ENCODE data around the gene ITGA11.

The ITGA11 gene

DNA sequence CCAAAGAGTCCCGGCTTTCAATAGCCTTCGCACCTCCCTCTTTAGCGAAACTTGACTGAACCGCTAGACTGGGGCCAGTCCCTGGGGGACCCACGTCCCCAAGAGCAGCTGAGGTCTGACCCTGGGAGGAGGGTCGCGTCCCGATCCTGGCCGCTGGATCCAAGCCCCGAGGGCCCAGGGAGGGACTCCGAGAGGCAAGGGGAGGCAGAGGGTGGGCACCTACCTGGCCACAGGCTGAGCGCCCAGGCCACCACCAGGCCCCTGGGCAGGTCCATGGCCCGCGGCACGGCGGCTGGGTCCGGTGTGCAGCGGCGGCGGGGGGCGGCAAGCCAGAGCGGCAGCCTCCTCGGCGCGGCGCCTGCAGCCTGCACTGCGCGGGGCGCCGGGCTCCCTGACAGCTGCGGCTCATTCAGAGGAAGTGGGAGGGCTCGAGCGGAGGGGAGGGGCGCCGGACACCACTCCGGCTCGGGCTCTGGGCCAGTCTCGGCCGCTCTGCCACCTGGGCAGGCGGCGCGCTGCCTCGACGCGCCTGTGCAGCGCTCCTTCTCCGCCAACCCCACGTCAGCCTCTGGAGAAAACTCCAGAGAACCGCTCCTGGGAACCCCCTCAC lies at the start of gene ITGA11:
Gene ITGA11, minus strand, starts transcription at position 372 of the 610 bp plus-strand sequence. Its CDS starts 97 bp downstream, at position 275.
- peak; percentile 22 for DNase-seq

DNA sequence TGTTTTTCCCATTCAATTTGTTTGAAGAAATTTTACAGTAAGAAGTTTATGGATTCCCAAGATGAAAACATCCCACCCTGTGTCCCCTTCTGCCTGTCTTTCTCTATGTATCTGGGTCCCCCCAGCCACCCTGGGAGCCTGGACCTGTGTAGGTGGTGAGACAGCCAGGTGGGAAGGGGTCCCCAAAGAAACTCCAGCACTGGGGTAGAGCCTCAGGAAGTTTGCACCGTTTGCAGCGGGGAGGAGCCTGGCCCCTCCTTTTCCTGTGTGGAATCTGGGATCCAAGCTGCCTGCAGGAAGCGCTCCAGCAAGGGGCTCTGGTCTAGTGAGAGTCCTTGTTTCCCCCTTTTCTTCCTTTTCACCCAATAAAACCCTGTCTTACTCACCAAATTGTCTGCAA lies 49.4 kb upstream of the ITGA11 start:
- no peak for DNase-seq

- DNase-seq: no peak
These were observed 48.3 kb upstream of the ITGA11 start for GRCh38 chr15:68480296-68480695.

DNA sequence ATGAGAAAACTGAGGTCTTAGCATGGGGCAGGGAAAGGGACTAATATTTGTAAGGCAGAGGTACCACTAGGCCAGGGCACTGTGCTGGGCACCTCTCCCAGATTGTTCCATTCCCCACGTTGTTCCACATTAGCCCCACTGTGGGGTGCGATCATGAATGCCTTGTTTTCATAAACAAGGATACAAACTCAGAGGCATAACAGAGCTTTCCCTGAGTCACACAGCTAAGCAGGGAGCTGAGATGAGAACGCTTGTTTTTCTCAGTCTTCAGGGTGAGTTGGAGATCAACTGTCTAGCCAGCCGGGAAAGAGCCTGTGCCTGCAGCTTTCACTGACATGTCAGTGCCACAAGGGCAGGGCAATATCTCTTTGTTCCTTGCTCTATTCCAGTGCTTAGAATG lies 47.9 kb upstream of the ITGA11 start:
- no peak for DNase-seq

- DNase-seq: no peak
These were observed 47.4 kb upstream of the ITGA11 start for GRCh38 chr15:68479406-68479805.

GRCh38 chr15:68478853-68479252 lies 46.9 kb upstream of the ITGA11 start:
- DNase-seq: no peak

- DNase-seq: no peak
These were observed 43.5 kb upstream of the ITGA11 start for GRCh38 chr15:68475449-68475848.

DNA sequence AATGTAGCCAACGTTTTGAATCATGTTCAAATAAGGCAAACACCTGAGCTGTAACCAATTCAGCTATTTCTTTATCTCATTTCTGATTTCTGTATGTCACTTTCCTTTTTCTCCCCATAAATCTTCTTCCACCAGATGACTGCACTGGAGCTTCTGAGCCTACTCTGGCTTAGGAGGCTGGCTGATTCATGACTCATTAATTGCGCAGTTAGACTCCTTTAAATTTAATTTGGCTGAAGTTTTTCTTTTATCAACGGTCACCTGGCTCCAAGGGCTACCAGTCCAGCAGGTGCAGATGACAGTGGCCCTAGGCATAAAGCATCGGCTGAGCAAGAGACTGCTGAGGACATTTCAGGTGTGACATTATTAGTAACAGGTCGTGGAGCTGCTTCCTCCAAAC lies 39.6 kb upstream of the ITGA11 start:
- no peak for DNase-seq

DNA sequence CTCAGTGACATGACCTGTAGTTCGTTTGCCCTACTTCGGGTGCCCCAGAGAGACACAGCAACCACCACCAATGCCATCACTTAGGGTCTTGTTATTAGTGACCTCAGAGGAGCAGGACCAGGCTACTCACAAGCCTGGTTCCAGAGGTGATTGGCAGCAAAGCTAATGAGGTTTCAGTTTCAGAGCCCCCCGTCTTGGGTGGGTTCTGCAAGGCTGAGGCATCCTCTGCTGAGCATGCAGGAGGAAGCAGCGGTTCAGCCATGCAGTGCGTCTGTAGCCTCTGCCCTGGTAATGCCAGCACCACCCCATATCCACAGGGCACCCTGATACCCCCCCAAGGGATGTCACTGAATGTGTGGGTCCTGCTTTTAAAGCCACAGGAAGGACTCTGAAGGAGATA lies 39.0 kb upstream of the ITGA11 start:
- no peak for DNase-seq

DNA sequence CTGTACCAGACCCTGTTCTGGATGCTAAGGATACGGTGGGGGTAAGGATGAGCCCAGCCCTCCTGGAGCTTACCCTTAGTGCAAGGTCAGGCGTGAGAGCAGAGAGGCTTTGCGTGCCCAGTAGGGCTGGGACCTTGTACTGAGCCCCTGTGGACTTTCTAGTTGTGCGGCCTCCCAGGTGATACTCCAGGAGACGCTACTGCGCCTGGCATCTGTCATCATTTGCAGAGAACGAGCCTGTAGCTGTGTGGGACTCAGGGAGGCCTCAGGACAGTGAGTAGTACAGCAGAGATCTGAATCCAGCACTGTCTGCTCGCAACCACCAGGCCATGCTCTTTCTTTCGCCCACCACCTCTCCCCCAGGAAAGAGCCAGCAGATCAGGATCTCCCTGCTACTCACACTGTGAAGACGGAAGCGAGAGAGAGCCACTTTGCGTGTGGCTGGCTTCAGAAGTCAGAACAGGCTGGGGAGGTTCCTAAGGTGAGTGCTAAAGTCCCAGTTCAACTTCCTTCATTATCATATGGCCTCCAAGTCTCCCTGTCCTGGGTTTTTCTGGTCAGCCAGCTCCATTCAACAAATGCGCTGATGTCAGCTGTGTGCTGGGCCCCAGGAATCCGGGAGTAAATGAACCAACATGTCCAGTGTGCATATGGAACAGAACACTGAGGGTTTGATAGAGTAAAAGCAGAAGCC lies 38.2 kb upstream of the ITGA11 start:
- DNase-seq: no peak

- no peak for DNase-seq
These were observed 37.4 kb upstream of the ITGA11 start for GRCh38 chr15:68469162-68470048.

GRCh38 chr15:68466876-68467275 lies 34.9 kb upstream of the ITGA11 start:
- DNase-seq: no peak

DNA sequence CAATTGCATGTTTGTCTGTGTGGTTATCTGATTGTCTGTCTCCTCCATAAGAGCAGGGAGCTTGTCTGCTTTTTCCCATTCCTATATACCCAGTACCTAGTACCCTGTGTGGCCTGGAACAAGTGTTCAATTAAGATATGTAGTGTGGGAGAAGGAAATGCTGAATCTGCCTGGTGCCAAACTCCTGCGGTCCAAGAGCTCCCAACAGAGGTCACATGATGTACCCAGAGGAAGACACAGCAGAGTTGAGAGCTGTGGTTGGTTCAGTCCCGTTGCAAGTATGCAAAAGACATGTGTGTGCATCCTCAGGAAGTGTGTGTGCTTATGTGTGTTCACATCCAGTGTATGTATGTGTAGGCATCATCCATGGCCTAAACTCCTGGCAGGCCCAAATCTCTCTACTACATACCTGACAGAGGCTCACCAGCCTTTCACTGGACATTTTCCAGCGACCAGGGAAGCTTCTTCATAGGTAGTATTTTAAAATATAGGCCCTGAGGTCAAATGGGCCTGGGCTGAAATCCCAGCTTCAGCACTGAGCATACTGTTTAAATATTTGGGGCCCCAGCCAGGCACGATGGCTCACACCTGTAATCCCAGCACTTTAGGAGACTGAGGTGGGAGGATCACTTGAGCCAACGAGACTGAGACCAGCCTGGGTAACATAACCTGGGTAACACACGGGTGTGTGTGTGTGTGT lies 34.0 kb upstream of the ITGA11 start:
- no peak for DNase-seq

GRCh38 chr15:68464448-68465090 lies 32.6 kb upstream of the ITGA11 start:
- no peak for DNase-seq

- DNase-seq: no peak
These were observed 32.0 kb upstream of the ITGA11 start for GRCh38 chr15:68463996-68464395.

DNA sequence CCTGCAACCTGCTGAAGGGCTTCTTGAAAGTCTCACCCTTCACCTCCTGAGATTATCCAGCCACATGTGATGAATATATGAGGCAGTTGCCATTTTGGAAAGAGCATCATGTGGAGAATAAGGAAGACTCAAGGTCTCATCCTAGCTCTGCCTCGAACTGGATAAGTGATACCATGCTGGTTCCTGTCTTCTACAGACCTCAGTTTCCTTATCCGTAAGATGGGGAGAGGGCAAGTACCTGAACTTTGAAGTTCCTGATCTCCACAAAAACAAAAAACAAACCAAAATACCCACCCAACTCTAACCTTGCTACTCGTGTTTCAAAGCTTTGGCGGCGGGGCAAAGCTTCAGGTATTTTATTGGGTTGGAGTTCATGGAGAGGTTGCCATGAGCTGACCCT lies 31.5 kb upstream of the ITGA11 start:
- no peak for DNase-seq

- no peak for DNase-seq
These were observed 28.2 kb upstream of the ITGA11 start for GRCh38 chr15:68460166-68460565.

DNA sequence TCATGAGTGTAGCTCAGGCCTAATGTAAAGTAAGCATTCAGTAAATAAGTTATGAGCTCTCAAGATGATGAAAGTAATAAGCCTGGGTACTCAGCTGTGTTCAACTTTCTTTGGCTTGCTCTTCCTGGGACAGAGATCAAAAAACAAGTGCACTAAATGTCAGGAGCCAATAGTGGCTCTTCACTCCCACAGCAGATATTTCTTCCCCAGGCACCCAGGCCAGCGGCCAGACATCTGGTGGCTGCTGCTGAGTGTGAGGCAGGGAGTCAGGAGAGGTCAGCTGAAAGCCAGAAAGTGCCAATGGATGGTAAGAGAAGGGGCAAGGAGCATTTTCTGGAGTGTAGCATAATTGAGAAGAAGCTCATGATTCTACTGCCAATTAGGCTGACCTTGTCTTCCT lies 18.2 kb upstream of the ITGA11 start:
- no peak for DNase-seq

DNA sequence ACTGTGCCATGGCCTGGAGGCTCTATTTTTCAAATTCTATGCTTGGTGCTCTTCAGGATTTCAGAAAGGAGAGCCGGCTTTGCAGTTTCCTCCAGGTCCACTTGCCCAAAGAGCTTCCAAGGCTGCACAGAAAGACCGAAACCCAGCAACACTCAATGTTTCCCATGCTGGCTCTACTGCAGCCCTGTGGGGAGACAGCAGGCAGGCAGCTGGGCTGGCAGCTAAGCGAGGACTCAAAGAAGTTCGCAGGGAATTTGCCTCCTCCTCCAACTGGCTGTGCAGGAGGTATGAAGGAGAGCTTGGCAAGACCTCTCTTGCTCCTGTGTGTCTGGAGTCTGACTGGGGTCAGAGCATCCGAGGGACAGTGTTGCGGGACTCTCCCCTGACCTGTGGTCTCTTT lies 17.4 kb upstream of the ITGA11 start:
- DNase-seq: no peak

DNA sequence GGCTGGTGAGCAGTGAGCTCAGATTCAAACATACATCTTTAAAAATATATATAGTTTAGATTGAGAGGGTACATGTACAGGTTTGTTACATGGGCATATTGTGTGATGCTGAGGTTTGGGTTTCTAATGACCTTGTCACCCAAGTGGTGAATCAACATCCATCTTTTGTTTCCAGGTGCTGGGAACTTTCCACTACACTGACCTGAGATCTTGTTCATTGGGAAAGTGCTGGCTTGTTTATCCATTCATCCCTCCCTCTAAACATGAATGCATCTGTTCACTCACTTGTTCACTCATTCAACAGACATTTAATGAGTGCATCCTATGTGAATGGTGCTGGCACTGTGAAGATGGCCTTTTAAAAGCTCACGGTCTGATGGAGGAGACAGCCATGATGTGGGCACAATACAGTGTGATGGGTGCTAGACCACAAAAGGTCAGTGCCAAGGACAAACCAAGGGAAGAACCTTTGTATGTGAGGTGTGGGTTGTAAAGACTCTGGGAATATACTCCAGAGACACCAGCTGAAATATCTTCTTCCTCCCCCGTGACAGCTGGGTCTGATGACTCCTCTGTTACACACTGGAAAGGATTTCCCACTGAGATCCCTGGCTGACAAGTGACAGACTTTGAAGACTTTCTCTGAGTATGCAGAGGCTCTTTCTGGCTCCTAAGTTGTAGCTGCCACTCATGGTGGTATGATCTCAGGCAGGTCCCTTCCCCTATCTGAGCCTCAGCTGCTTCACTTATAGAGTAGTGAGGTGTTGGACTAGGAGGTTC lies 16.2 kb upstream of the ITGA11 start:
- DNase-seq: no peak

- DNase-seq: no peak
These were observed 15.2 kb upstream of the ITGA11 start for GRCh38 chr15:68447209-68447608.

- no peak for DNase-seq
These were observed 13.4 kb upstream of the ITGA11 start for GRCh38 chr15:68445351-68445750.

All from NCI-H1092 treated with DMSO at 0.1 percent for 48 hours (cell line).